Limb (tissue), 2 donors: ENCODE results near the gene AFP.

ENCODE experiments used
- DNase-seq, 2 donors: peaks; one replicate each; pipeline ENCODE4 v3.0.0-alpha.2; 2016; ENCODE audit errors: extremely low spot score in 2 of 2

AFP gene

DNA sequence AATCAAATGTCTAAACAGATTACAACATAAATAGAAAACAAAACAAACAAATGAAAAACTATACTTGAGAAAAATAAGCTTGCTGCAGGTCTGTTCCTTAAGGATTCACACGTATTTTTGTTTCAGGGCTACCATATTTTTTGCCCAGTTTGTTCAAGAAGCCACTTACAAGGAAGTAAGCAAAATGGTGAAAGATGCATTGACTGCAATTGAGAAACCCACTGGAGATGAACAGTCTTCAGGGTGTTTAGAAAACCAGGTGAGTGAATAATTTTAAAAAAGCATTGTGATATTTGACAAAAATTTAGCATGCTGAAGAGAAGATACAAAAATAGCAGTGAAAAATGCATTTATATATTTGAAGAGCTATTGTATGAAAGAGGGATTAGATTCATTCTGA lies 2.0 kb downstream of the AFP start:
- no peak for DNase-seq

- DNase-seq, result no peak
Observed at GRCh38 chr4:73438582-73439215, 2.7 kb downstream of the AFP start.

- no peak for DNase-seq
Observed at GRCh38 chr4:73439445-73439844, 3.4 kb downstream of the AFP start.

- DNase-seq, result no peak
Observed at GRCh38 chr4:73439991-73440390, 4.0 kb downstream of the AFP start.

- no peak for DNase-seq
Observed at GRCh38 chr4:73440653-73441052, 4.6 kb downstream of the AFP start.

DNA sequence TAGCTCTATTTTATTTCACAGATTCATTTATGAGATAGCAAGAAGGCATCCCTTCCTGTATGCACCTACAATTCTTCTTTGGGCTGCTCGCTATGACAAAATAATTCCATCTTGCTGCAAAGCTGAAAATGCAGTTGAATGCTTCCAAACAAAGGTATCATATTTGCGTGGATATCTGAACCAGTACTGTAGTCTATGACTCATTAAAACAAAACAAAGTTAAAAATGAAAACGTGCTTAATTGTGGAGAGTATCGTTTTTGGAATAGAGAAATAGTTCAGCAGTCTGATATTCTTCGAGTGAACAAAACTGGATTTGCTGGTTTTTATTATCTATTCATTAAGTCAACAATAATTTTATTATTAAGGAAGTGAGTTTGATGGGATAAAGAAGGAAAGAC lies 6.3 kb downstream of the AFP start:
- no peak for DNase-seq

DNA sequence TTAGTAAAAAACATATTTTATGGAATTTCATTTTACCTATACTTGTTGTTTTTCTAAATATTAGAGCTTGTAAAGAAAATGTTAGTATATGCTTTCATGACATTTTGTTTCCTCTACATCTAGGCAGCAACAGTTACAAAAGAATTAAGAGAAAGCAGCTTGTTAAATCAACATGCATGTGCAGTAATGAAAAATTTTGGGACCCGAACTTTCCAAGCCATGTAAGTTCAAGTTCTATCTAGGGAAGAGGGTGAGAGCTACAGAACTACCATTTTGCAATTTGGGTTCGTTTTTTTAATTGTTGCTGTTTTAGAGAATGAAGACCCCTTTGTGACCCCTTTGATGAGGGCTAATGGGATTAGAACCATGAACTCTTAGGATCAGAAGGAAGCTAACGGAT lies 7.2 kb downstream of the AFP start:
- no peak for DNase-seq

- DNase-seq, result no peak
Observed at GRCh38 chr4:73445383-73446335, 9.6 kb downstream of the AFP start.

DNA sequence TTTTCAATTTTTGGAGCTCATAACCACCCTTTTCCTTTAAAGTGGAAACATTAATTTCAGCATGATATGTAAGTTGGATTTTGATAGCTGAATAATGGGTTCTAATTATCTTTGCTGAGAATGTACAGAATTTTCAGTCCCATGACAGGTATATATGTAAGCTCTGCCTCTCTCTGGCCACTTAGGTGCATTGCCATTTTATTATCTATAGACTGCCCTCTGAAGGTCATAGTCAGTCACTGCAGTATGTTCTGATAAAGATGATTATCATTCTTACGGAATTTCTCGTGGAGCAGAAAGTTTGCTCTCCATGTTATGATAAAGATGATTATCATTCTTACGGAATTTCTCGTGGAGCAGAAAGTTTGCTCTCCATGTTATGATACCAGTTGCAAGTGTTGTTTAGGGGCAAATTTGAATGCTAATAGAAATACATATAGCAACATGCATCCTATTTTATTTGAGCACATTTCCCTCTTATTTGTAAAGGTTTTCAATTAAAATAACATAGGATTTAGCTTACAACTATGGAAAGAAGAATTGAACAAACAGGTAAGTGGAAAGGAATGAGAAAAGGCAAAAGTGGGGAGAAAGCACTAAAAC lies 10.4 kb downstream of the AFP start:
- peak in 1 of 2 donors; percentile 40 for DNase-seq

DNA sequence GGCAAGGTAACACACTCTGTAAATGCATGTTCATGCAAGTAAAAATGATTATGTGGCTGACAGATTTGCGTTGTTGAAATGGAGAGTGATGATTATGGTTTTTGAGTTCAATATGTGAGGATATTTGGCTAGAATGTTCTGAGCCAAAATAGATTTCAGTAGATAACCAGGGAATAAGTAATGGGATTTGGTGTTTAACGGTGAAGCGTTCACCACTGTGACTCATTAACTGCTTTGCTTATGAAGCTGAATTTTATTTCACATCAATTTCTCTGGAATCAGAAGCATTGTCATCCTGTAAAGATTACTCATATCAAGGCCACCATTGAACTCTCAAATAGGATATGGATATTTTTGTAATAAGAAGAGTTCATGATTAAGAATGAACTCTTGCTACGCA lies 11.7 kb downstream of the AFP start:
- DNase-seq, result no peak

GRCh38 chr4:73448448-73449203 lies 12.6 kb downstream of the AFP start:
- DNase-seq, result no peak

DNA sequence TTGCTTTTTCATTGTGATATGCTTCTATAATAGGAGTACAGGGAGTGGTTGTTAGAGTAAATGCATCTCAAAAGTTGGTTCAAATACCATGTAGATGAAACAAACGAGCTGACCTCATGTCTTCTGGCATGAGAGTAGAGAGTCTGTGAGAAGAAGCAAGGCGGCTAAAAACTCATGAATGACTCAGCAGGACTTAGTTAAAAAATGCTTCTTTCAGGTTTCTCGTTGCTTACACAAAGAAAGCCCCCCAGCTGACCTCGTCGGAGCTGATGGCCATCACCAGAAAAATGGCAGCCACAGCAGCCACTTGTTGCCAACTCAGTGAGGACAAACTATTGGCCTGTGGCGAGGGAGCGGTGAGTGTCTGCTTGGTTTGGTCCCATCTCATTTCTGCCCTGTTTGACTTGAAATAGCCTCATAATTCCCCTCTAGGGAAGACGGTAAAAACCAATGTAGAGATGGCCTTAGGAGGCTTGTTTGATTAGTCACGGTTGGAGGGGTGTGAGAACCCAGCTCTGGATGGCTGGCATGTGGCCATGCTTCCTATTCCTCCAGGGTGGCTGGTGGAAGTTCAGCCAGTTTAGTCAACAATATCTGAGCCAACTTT lies 14.5 kb downstream of the AFP start:
- DNase-seq, result peak in 1 of 2 donors; percentile 29

DNA sequence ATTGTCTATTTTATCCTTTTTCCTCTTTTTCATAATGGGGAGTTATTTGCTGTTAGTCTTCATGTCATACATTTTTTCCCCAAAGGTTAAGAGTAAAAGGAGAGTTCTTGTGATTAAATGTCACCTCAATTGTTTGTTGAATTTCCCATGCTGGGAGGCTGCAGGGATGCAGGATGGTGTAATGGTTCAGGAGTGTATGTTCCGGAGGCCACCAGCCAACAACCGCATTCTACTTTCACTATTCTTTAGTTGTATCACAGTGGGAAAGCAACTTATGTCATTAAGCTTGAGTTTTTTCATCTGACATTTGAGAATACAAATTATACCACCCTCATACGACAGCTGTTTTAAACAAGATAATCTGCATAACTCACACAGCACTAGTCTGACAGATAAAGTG lies 15.4 kb downstream of the AFP start:
- DNase-seq, result no peak

- no peak for DNase-seq
Observed at GRCh38 chr4:73451981-73452747, 16.1 kb downstream of the AFP start.

GRCh38 chr4:73452953-73453700 lies 17.1 kb downstream of the AFP start:
- no peak for DNase-seq

DNA sequence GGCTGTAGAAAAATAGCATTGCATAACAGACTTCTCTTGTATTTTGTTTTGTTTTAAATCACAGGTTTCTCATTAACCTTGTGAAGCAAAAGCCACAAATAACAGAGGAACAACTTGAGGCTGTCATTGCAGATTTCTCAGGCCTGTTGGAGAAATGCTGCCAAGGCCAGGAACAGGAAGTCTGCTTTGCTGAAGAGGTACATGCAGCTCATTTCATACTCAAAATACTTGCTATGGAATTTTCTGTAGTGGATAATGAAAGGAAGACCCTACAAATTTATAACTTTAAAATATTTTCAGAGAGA lies 17.6 kb downstream of the AFP start:
- no peak for DNase-seq

GRCh38 chr4:73454920-73455319 lies 18.9 kb downstream of the AFP start:
- DNase-seq, result no peak

- DNase-seq, result no peak
Observed at GRCh38 chr4:73456177-73457022, 20.4 kb downstream of the AFP start.
